HepG2 (cell line): ENCODE results near the gene NEK5. TPM values are rescaled to one million over a fixed set of nuclear protein-coding genes. Genes with fewer than 3 reads are reported as not detected.

Experiments used
- DR1 ChIP-seq: sonication (generic); formaldehyde crosslinking; IDR thresholded peaks from 2 replicates; pipeline ENCODE4 v1.8.0; 2021; ENCODE audit warnings: mild to moderate bottlenecking, missing genetic modification reagents, inconsistent platforms
- EED ChIP-seq: sonication (generic); formaldehyde crosslinking; IDR thresholded peaks from 2 replicates; pipeline ENCODE4 v1.5.0; 2020; ENCODE audit warnings: mild to moderate bottlenecking, missing genetic modification reagents
- FLYWCH1 ChIP-seq: sonication (generic); formaldehyde crosslinking; IDR thresholded peaks from 2 replicates; pipeline ENCODE4 v1.8.1; 2023; ENCODE audit warnings: mild to moderate bottlenecking, missing genetic modification reagents
- FUBP1 ChIP-seq: sonication (generic); formaldehyde crosslinking; IDR thresholded peaks from 2 replicates; pipeline ENCODE4 v1.5.1; 2020; ENCODE audit warnings: missing genetic modification reagents, mild to moderate bottlenecking, borderline replicate concordance
- HDAC6 ChIP-seq: fragments of 200-600 bp; sonication (generic); IDR thresholded peaks from 2 replicates; pipeline ENCODE4 v1.7.0; 2017; ENCODE audit warnings: mild to moderate bottlenecking, antibody characterized with exemption, low read length, low read depth
- HMG20B ChIP-seq: conservative IDR thresholded peaks from 2 replicates; pipeline ENCODE4 v1.6.1; 2016; ENCODE audit warnings: missing genetic modification reagents, missing compliant biosample characterization
- MED8 ChIP-seq: sonication (generic); formaldehyde crosslinking; IDR thresholded peaks from 2 replicates; pipeline ENCODE4 v1.8.1; 2023; ENCODE audit warnings: mild to moderate bottlenecking, missing genetic modification reagents; ENCODE audit not compliant: insufficient replicate concordance
- MZF1 ChIP-seq: sonication (generic); formaldehyde crosslinking; IDR thresholded peaks from 2 replicates; pipeline ENCODE4 v1.8.1; 2023; ENCODE audit warnings: mild to moderate bottlenecking, missing genetic modification reagents, borderline replicate concordance
- RFX5 ChIP-seq: IDR thresholded peaks from 2 replicates; pipeline ENCODE4 v1.6.1; 2011; ENCODE audit warnings: low read depth, low read length, improper control_type of control experiment
- TEAD3 ChIP-seq: optimal IDR thresholded peaks from 2 replicates; pipeline ENCODE3; 2016; ENCODE audit warnings: borderline replicate concordance
- ZNF205 ChIP-seq: IDR thresholded peaks from 2 replicates; pipeline ENCODE4 v1.6.1; 2018; ENCODE audit warnings: missing biosample characterization, missing genetic modification reagents
- ZNF260 ChIP-seq: sonication (generic); formaldehyde crosslinking; IDR thresholded peaks from 2 replicates; pipeline ENCODE4 v1.4.0; 2020; ENCODE audit warnings: missing genetic modification reagents, low read depth, mild to moderate bottlenecking, borderline replicate concordance
- ZNF296 ChIP-seq: sonication (generic); formaldehyde crosslinking; conservative IDR thresholded peaks from 2 replicates; pipeline ENCODE4 v1.5.0; 2020; ENCODE audit warnings: mild to moderate bottlenecking, missing genetic modification reagents
- ZNF431 ChIP-seq: sonication (generic); formaldehyde crosslinking; IDR thresholded peaks from 2 replicates; pipeline ENCODE4 v1.9.0; 2022; ENCODE audit warnings: missing genetic modification reagents, low read depth, mild to moderate bottlenecking, borderline replicate concordance
- ZNF543 ChIP-seq: sonication (generic); formaldehyde crosslinking; IDR thresholded peaks from 2 replicates; pipeline ENCODE4 v1.4.0; 2020; ENCODE audit warnings: mild to moderate bottlenecking, missing genetic modification reagents
- ZNF577 ChIP-seq: sonication (generic); formaldehyde crosslinking; IDR thresholded peaks from 2 replicates; pipeline ENCODE4 v1.4.0; 2020; ENCODE audit warnings: mild to moderate bottlenecking, low read depth, missing genetic modification reagents, borderline replicate concordance
- ZNF609 ChIP-seq: sonication (generic); formaldehyde crosslinking; IDR thresholded peaks from 2 replicates; pipeline ENCODE4 v1.4.0; 2020; ENCODE audit warnings: mild to moderate bottlenecking, missing genetic modification reagents, borderline replicate concordance
- ZNF777 ChIP-seq: sonication (generic); formaldehyde crosslinking; IDR thresholded peaks from 2 replicates; pipeline ENCODE4 v1.4.0; 2020; ENCODE audit warnings: missing genetic modification reagents
- ZNF839 ChIP-seq: sonication (generic); formaldehyde crosslinking; IDR thresholded peaks from 2 replicates; pipeline ENCODE4 v1.4.0; 2020; ENCODE audit warnings: missing genetic modification reagents, mild to moderate bottlenecking, borderline replicate concordance
- ZSCAN20 ChIP-seq: sonication (generic); formaldehyde crosslinking; IDR thresholded peaks from 2 replicates; pipeline ENCODE4 v1.4.0; 2020; ENCODE audit warnings: missing genetic modification reagents, mild to moderate bottlenecking, borderline replicate concordance
- ZSCAN30 ChIP-seq: sonication (generic); formaldehyde crosslinking; IDR thresholded peaks from 2 replicates; pipeline ENCODE4 v1.5.0; 2020; ENCODE audit warnings: mild to moderate bottlenecking, missing genetic modification reagents
- polyA plus RNA-seq, 8 experiments: library from polyadenylated mRNA; depleted of rRNA in 3 of 8; stranded (reverse) in 7 of 8; unstranded in 1 of 8; fragments of >200 nt; fragmentation: Illumina TruSeq in 4 of 8; extraction: Trizol in 4 of 8; gene quantifications; 2 replicates each; pipeline versions ENCODE4 v1.2.1 to v1.2.3, GENCODE V29; 2011 to 2016; ENCODE audit warnings: low read depth in 4 of 8, missing spikeins in 1 of 8, mixed read lengths in 1 of 8; ENCODE audit not compliant: insufficient read depth in 1 of 8
- total RNA-seq, 5 experiments: library from RNA; depleted of rRNA; stranded (reverse); fragments of >200 nt; fragmentation: Illumina TruSeq; extraction: Trizol; gene quantifications; 2 replicates each; pipeline ENCODE4 v1.2.3, GENCODE V29; 2016; ENCODE audit warnings: low read depth in 1 of 5
- TF ChIP-seq, protein P1 (sequence below): sonication (generic); formaldehyde crosslinking; IDR thresholded peaks from 2 replicates; pipeline ENCODE4 v1.5.1; 2020; ENCODE audit warnings: missing genetic modification reagents, mild to moderate bottlenecking, borderline replicate concordance

Gene NEK5
- total and polyA plus RNA-seq, 2 of the 13 experiments (the other 11 are each of a cell fraction or from before 2014, with no cell fraction given): 0.12 to 0.22 TPM

DNA sequence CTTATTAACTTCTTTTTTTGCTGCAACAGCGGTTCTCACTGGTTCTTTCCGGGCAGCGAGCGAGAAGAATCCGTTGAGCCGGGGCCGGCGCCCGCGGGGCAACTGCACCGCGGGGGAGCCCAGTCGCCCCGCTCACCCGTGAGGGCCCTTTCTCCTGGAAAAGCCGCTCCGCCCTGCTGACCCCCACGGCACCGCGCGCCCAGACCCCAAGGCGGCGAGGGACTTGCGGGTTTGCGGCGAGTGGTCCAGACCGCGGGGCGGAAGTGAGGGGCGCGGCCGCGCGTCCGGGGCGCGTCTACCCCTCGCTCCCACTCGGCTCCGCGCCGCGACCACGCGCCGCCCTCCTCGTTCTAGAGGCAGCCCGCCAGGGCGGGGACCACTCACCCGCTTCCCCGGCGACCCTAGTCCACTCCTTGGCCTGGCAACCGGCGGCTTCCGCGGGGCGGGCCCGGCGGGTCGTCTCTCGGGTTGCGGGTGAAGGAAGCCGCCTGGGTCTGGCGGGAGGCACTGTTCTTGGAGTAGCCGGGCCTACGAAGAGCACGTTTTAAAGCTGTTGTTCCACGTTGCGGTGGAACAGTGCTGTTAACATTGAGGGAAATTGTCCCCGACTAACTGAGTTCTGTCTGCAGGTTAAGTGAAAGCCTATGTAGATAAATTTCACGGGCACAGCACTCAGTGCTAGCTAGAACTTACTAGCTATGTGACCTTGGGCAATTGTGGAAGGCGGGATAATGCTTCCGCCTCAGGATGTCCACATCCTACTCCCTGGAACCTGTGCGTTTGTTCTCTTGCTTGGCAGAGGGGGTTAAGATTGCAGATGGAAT, 30.5 kb upstream of the NEK5 start, which contains the start of gene NEK3 (continued):
- TF ChIP-seq FUBP1 (CRISPR knock-in tag) (no peak), ZNF205 (CRISPR knock-in tag) (no peak), ZNF431 (CRISPR knock-in tag) (peak; percentile 88; the same call in 1 of the 2 replicates), ZSCAN30 (no peak), FLYWCH1 (CRISPR knock-in tag) (peak; percentile 85; the same call in 1 of the 2 replicates), ZNF577 (CRISPR knock-in tag) (no peak), ZNF777 (CRISPR knock-in tag) (peak; percentile 46; the same call in 1 of the 2 replicates), RFX5 (no peak), ZSCAN20 (peak; percentile 88), ZNF839 (CRISPR knock-in tag) (no peak), EED (peak; percentile 81; the same call in 1 of the 2 replicates), ZNF609 (CRISPR knock-in tag) (peak; percentile 28; the same call in 1 of the 2 replicates), ZNF260 (CRISPR knock-in tag) (no peak), HDAC6 (no peak), MZF1 (CRISPR knock-in tag) (no peak), ZNF296 (CRISPR knock-in tag) (peak; percentile 86), TEAD3 (CRISPR knock-in tag) (peak; percentile 53), MED8 (CRISPR knock-in tag) (peak; percentile 73), HMG20B (CRISPR knock-in tag) (no peak), ZNF543 (peak; percentile 87; the same call in 1 of the 2 replicates), DR1 (CRISPR knock-in tag) (0 out of 2 replicates have a peak, but pooled peaks have one; percentile 43)
- TF ChIP-seq, protein P1, sequence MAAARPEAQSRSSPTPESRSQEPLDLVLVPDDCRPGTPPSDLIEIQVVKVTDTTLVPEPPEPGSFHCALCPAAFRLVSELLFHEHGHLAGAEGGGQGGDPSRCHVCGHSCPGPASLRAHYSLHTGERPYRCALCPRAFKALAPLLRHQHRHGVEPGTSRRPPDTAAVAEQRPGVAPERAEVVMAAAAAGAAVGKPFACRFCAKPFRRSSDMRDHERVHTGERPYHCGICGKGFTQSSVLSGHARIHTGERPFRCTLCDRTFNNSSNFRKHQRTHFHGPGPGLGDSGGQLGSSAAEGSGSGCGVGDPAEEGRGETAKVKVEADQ (CRISPR knock-in tag): peak; percentile 68; the same call in 1 of the 2 replicates
